NB4 (cell line): ENCODE measurements around the gene C18orf32.

Source experiments
- DNase-seq: peaks from one replicate; pipeline ENCODE4 v3.0.0; 2010; ENCODE audit warnings: low read depth
- H3K4me3 ChIP-seq: one replicate; pipeline ENCODE4 v1.5.1; 2011; ENCODE audit warnings: mild to moderate bottlenecking, low read depth, low read length, moderate library complexity
- MYC ChIP-seq: IDR thresholded peaks from 2 replicates; pipeline ENCODE4 v1.6.1; 2011; ENCODE audit warnings: low read depth, low read length
- POLR2A ChIP-seq: IDR thresholded peaks from 2 replicates; pipeline ENCODE4 v1.6.1; 2011; ENCODE audit warnings: mild to moderate bottlenecking; ENCODE audit not compliant: insufficient read length; ENCODE audit errors: extremely low read depth
- TF ChIP-seq, protein P1 (sequence below): IDR thresholded peaks from one replicate; pipeline ENCODE4 v1.5.1; 2012; ENCODE audit warnings: low read depth, low read length
- TF ChIP-seq, protein P2 (sequence below): IDR thresholded peaks from 2 replicates; pipeline ENCODE4 v1.6.1; 2011; ENCODE audit warnings: low read depth, low read length

Gene C18orf32

DNA sequence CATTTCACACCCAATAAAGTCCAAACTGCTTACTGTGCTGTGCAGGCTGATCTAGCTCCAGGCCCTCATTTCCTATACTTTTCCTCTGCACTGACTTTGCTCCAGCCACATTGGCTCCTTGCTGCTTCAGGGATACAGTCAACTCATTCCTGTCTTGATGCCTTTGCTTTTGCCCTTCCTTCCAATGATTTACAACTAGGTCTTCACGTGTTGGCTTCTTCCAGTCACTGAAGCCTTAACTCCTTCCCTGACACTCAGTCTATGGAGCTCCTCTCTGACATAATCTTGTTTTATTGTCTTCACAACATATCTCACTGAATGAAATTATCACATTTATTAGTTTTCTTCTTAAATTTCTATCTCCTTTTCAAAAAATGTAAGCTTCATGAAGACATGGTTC lies 16.9 kb upstream of the C18orf32 start:
- TF ChIP-seq, protein P1, sequence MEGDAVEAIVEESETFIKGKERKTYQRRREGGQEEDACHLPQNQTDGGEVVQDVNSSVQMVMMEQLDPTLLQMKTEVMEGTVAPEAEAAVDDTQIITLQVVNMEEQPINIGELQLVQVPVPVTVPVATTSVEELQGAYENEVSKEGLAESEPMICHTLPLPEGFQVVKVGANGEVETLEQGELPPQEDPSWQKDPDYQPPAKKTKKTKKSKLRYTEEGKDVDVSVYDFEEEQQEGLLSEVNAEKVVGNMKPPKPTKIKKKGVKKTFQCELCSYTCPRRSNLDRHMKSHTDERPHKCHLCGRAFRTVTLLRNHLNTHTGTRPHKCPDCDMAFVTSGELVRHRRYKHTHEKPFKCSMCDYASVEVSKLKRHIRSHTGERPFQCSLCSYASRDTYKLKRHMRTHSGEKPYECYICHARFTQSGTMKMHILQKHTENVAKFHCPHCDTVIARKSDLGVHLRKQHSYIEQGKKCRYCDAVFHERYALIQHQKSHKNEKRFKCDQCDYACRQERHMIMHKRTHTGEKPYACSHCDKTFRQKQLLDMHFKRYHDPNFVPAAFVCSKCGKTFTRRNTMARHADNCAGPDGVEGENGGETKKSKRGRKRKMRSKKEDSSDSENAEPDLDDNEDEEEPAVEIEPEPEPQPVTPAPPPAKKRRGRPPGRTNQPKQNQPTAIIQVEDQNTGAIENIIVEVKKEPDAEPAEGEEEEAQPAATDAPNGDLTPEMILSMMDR = no peak
- TF ChIP-seq MYC (no peak), POLR2A (no peak)
- TF ChIP-seq, protein P2, sequence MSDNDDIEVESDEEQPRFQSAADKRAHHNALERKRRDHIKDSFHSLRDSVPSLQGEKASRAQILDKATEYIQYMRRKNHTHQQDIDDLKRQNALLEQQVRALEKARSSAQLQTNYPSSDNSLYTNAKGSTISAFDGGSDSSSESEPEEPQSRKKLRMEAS = no peak
- DNase-seq = no peak

DNA sequence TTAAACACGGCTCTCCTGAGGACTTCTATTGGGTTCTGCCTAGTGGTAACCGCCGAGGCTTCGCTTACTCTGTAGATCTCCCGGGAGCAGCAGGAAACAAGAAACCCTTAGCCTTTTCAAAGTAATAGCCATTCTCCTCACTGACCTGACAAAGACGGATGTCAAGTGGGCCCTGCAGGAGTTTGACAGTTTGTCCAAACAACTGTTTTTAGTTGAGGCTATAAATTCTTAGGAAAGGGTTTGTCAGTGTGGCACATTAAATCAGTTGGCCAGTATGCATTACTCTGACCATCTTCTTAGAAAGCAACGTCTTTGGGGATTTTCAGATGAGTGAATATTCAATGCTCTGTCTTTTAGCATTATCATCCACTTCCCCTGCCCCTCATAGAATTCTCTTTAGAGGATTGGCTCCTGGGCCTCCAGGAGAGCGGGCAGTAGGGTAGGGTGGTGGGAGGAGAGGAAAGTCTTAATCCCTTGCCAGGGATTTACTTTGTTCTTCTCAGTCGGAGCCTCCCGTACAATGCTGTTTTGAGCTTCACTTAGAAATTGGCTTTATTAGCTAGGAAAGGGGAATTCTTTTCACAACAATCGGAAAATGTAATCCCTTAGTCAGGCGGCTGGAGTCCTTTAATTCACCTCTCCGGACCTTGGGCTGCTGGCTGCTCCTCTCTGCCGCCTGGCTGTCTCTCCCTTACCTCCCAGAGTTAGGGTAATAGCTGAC lies 13.3 kb upstream of the C18orf32 start:
- H3K4me3 ChIP-seq = no peak overlapping the region
- no peak for DNase-seq
- TF ChIP-seq, protein P1 = no peak
- TF ChIP-seq MYC (no peak), POLR2A (no peak)
- TF ChIP-seq, protein P2 = no peak

More for the DNA sequence above, 16.9 kb upstream of the C18orf32 start:
- no peak overlapping the region for H3K4me3 ChIP-seq

DNA sequence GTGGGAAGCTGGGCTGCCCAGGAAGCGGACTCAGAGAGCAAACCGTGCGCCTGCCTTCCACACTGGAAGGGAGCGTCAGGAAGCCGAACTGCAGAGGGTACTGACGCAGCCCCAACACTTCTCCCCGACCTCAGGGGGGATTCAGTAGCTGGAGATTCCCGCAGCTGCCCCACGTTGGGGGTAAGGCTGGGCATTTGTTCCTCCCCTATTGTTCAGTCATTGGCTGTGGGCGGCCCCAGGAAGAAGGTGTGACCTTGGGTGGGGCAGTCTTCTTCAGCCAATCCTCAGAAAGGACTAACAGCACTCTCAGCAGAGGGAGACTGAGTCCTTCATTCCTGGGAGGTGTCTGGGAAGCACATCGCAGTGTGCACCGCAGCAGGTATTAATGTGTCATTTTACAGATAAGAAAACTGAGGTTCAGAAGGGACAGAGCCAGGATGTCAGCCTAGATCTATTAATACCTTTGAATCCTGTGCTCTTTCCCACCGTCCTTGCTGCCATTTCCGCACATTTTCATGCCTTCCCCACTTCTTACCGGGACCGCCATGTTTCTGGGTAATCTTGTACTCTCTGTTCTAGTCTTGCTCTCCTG lies 12.1 kb upstream of the C18orf32 start:
- TF ChIP-seq MYC (no peak), POLR2A (no peak)
- TF ChIP-seq, protein P1 = no peak
- TF ChIP-seq, protein P2 = no peak
- no peak overlapping the region for H3K4me3 ChIP-seq
- DNase-seq = no peak

DNA sequence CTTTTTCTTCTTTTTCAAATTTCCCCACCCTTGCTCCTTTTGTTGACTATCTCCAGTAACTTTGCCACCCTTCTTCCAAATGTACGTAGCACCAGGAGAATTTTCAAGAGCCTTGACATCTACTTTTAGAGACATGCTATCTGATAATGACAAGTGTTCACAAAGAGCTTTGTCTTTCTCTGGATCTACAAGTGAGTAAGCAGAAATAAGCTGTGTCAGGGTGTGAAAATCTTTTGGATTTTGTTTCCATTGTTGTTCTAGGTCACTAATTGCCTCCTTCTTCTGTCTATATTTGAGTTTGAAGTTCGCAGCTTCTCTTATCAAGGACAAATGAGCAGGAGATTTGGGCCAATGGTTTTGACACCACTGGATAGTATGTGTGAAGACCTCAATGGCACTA lies 8.4 kb upstream of the C18orf32 start:
- DNase-seq = no peak

DNA sequence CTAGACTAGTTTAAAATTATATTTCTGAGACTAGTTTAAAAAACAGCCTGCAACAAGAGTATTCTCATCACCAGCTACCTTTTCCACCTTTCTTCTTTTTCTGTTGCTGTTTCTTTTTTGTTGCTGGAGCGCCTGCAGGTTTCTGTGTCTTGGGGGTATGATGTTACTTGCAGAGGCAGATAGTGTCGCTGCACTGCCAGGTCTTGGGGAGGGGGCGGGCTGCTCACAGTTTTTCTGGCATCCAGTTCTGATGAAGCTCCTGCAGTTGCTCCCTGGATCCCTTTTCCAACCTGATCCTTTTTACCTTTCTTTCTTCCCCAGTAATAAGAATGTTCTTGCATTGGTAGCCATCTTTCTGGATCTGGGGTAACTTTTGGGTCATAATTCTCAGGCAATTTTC lies 8.0 kb upstream of the C18orf32 start:
- no peak overlapping the region for H3K4me3 ChIP-seq
- no peak for DNase-seq
- TF ChIP-seq, protein P2 = no peak
- TF ChIP-seq, protein P1 = no peak
- TF ChIP-seq MYC (no peak), POLR2A (no peak)

More for the DNA sequence above, 8.4 kb upstream of the C18orf32 start:
- no peak overlapping the region for H3K4me3 ChIP-seq
- TF ChIP-seq POLR2A (no peak), MYC (no peak)
- TF ChIP-seq, protein P2 = no peak
- TF ChIP-seq, protein P1 = no peak
